HEK293T (cell line): Measurements from ENCODE around the gene UBASH3A.

Experiments
- ARNT ChIP-seq: fragments of 450-650 bp; IDR thresholded peaks from 2 replicates; pipeline ENCODE4 v1.6.1; 2017; ENCODE audit warnings: mild to moderate bottlenecking
- BHLHE40 ChIP-seq: fragments of 450-650 bp; IDR thresholded peaks from 2 replicates; pipeline ENCODE4 v1.6.1; 2016; ENCODE audit warnings: mild to moderate bottlenecking, moderate library complexity, borderline replicate concordance
- CTBP1 ChIP-seq: fragments of 450-650 bp; IDR thresholded peaks from 2 replicates; pipeline ENCODE4 v1.6.1; 2016; ENCODE audit warnings: borderline replicate concordance
- ELF4 ChIP-seq: fragments of 450-650 bp; IDR thresholded peaks from 2 replicates; pipeline ENCODE4 v1.6.1; 2017; ENCODE audit warnings: antibody characterized with exemption
- FOXA1 ChIP-seq: fragments of 450-650 bp; IDR thresholded peaks from 2 replicates; pipeline ENCODE4 v1.6.1; 2016; ENCODE audit warnings: mild to moderate bottlenecking
- FOXK2 ChIP-seq: fragments of 450-650 bp; IDR thresholded peaks from 2 replicates; pipeline ENCODE4 v1.6.1; 2016; ENCODE audit warnings: mild to moderate bottlenecking
- HDGF ChIP-seq: fragments of 450-650 bp; IDR thresholded peaks from 2 replicates; pipeline ENCODE4 v1.6.1; 2017; ENCODE audit warnings: antibody characterized with exemption, borderline replicate concordance
- LEF1 ChIP-seq: fragments of 450-650 bp; IDR thresholded peaks from 2 replicates; pipeline ENCODE4 v1.6.1; 2017; ENCODE audit warnings: mild to moderate bottlenecking, borderline replicate concordance
- SP1 ChIP-seq: fragments of 450-650 bp; IDR thresholded peaks from 2 replicates; pipeline ENCODE4 v1.6.1; 2017
- SUZ12 ChIP-seq: fragments of 450-650 bp; IDR thresholded peaks from 2 replicates; pipeline ENCODE4 v1.6.1; 2016; ENCODE audit warnings: mild to moderate bottlenecking
- ZNF384 ChIP-seq: fragments of 450-650 bp; IDR thresholded peaks from 2 replicates; pipeline ENCODE4 v1.6.1; 2016
- TF ChIP-seq, protein P1 (sequence below): fragments of 450-650 bp; IDR thresholded peaks from 2 replicates; pipeline ENCODE4 v1.6.1; 2016

DNA sequence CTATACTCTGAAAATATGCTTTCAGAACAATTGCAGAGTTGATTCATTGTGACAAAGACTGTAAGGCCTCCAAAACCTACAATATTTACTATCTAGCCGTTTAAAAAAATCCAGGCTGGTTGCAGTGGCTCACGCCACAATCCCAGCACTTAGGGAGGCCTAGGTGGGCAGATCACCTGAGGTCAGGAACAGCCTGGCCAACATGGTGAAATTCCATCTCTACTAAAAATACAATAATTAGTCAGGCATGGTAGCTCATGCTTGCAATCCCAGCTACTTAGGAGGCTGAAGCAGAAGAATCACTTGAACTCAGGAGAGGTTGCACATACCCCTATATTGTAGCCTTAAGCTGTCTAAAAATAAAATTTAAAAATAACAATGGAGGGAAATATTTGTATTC, 47.7 kb upstream of the UBASH3A start:
- TF ChIP-seq SP1: no peak
- TF ChIP-seq, protein P1, sequence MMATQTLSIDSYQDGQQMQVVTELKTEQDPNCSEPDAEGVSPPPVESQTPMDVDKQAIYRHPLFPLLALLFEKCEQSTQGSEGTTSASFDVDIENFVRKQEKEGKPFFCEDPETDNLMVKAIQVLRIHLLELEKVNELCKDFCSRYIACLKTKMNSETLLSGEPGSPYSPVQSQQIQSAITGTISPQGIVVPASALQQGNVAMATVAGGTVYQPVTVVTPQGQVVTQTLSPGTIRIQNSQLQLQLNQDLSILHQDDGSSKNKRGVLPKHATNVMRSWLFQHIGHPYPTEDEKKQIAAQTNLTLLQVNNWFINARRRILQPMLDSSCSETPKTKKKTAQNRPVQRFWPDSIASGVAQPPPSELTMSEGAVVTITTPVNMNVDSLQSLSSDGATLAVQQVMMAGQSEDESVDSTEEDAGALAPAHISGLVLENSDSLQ: no peak
- no peak for TF ChIP-seq CTBP1
- no peak for TF ChIP-seq BHLHE40
- TF ChIP-seq FOXA1: no peak
- TF ChIP-seq ZNF384: no peak
- no peak for TF ChIP-seq FOXK2
- no peak for TF ChIP-seq SUZ12
- TF ChIP-seq ELF4: no peak
- no peak for TF ChIP-seq LEF1
- TF ChIP-seq ARNT: no peak
- no peak for TF ChIP-seq HDGF
